SK-N-DZ (cell line): ENCODE results near the gene PILRA.
"Not testable (repeated sequence)": the region's sequence is repeated elsewhere in the genome, so short reads cannot be mapped to it uniquely, and the experiment has no call there.

Source experiments
- DNase-seq: peaks from one replicate; pipeline ENCODE4 v3.0.0-alpha.2; 2015; ENCODE audit warnings: low spot score

PILRA gene

DNA sequence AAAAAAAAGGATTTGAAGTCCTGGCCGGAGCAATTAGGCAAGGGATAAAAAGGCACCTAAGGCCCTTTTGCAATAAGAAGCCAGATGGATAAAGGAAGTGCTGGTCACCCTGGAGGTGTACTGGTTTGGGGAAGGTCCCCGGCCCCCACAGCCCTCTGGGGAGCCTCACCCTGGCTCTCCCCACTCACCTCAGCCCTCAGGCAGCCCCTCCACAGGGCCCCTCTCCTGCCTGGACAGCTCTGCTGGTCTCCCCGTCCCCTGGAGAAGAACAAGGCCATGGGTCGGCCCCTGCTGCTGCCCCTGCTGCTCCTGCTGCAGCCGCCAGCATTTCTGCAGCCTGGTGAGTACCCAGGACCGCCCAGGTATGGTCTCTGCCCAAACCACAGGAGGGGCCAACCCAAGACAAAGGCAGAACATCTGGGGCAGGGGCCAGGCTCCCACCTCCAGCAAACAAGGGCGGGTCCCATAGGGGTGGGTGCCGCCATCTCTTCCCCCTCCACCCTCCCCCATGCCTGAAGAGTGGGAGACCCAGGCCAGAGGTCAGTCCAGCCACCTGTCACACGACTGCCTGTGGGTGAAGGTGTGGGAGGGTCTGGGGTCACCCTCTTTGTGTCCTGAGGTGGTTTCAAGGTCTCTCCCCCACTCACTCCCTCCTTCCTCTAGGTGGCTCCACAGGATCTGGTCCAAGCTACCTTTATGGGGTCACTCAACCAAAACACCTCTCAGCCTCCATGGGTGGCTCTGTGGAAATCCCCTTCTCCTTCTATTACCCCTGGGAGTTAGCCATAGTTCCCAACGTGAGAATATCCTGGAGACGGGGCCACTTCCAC lies 15.0 kb upstream of the PILRA start, which contains the start of gene PILRB:
Gene PILRB, plus strand, starts transcription at position 91 of the 830 bp plus-strand sequence. Its CDS starts 186 bp downstream, at position 277.
- DNase-seq = no peak

DNA sequence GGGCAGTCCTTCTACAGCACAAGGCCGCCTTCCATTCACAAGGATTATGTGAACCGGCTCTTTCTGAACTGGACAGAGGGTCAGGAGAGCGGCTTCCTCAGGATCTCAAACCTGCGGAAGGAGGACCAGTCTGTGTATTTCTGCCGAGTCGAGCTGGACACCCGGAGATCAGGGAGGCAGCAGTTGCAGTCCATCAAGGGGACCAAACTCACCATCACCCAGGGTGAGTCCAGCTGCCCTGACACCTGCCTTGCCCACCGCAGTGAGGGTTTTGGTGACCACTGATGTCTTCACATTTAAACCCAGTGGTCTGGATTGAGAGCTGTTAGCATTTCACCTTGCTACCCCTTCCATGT lies 14.5 kb upstream of the PILRA start:
- no peak for DNase-seq

DNA sequence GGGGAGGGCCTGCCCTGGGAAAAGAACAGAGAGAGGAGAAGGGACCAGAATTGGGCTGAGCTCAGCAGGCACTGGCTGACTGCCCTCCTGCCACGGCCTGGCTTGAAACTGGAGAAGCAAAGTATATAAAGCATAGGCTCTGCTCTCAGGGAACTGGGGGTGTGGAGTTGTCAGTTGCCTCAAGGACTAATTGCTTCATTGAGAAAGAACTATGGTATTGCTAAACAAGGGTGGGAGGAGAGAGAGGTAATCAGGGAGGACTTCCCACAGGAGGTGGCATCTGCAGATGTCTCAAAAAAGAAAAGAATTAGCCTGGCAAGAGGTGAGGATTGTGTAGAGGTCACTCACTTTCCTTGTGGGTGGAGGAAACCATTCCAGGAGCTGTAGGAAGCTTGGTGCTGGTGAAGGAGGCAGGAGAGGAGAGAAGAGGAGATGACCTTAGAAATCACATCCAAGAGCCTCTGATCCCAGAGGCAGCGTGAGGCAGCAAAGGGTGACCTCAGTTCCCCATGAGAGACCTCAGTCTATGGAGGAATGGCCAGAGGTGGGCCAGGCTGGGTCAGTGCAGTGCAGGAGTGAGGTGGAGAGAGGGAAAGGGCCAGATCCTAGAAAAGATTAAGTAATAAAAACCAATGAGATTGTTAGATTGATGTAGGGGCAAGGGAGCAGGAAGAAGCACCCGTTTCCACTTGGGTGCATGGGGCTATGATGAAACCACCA lies 13.0 kb upstream of the PILRA start:
- no peak for DNase-seq

- no peak for DNase-seq
Observed at GRCh38 chr7:100363098-100363497, 10.2 kb upstream of the PILRA start.

DNA sequence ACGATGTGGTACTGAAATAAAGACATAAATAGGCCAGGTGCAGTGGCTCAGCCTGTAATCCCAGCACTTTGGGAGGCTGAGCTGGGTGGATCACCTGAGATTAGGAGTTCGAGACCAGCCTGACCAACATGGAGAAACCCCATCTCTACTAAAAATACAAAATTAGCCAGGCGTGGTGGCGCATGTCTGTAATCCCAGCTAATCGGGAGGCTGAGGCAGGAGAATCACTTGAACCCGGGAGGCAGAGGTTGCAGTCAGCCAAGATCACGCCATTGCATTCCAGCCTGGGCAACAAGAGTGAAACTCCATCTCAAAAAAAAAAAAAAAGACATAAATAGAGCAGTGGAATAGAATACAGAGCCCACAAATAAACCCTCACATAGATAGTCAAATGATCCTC lies 9.5 kb upstream of the PILRA start:
- not testable (repeated sequence) for DNase-seq

- DNase-seq = no peak
Observed at GRCh38 chr7:100364480-100364879, 8.8 kb upstream of the PILRA start.

DNA sequence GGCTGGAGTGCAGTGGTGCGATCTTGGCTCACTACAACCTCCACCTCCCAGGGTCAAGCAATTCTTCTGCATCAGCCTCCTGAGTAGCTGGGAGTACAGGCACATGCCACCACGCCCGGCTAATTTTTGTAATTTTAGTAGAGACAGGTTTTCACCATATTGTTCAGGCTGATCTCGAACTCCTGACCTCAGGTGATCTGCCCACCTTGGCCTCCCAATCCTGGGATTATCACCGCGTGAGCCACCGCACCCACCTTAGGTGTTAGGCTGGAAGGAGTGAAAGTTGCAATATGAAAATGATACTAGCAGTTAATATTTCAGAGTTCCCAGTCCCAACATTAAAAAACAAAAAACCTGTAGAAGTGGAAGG lies 7.3 kb upstream of the PILRA start:
- not testable (repeated sequence) for DNase-seq

DNA sequence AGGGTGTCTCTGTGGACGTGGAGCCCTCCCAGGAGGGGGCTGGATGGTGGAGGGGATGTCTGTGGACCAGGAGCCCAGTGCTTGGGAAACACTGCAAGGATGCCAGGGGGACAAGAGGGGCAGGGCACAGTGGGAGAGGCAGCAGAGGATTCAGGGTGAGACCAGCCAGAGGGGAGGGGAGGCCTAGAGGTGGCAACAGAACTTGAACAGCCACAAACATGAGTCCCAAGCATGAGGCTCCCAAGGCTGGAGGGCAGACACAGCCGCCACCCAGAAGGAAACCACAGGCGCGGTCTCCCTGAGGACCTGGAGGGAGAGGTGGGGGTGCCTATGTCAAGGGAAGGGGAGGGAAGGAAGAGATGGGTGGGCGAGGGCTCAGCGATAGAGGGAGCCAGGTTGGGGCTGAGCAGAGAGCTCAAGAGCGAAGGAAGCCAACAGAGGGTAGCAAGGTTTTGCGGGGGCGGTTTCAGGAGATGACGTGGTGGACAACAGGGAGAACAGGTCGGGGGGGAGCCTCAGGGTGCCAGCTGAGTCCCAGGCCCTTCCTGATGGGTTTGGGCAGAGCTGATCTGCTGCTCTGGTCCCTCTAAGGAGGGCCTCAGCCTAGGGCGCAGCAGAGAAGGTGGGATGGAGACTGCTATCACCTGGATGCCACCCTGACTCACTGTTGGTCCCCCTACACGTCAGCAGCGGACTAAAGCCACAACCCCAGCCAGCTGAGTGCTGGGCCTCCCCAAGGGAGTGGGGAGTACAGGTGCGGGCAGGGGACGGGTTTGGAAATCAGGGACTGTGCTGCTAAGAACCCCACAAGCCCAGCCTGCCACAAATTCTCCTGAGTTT lies 6.7 kb upstream of the PILRA start:
- DNase-seq = no peak

GRCh38 chr7:100367251-100367620 lies 6.1 kb upstream of the PILRA start:
- no peak for DNase-seq

GRCh38 chr7:100367676-100368613 lies 5.3 kb upstream of the PILRA start:
- DNase-seq = no peak

- no peak for DNase-seq
Observed at GRCh38 chr7:100369105-100369504, 4.2 kb upstream of the PILRA start.

DNA sequence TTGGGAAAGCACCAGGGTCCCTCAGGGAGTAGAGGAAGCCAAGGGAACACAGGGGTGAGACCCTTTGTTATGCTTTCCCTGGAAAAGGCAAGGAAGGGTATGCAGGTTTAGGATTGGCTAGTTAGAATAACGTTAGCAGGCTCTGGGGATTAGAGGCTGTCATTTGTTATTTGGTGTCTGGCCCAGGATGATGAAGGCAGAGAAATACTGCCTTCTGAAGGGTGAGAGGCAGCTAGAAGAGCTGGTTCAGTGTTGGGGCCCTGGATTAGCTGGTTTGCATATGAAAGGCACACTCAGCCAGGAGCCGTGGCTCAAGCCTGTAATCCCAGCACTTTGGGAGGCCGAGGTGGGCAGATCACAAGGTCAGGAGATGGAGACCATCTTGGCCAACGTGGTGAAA lies 3.0 kb upstream of the PILRA start:
- no peak for DNase-seq

DNA sequence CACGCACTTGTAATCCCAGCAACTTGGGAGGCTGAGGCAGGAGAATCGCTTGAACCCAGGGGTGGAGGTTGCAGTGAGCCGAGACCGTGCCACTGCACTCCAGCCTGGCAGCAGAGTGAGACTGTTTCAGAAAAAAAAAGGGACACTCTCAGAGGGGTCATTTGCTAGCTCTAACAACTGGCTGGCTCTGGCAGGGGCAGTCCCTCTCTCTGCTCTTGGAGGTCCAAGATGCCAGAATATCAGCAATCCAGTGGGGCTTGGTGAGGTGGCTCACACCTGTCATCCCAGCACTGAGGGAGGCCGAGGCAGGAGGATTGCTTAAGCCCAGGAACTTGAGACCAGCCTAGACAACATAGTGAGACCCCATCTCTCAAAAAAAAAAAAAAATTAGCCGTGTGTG lies 2.5 kb upstream of the PILRA start:
- no peak for DNase-seq

DNA sequence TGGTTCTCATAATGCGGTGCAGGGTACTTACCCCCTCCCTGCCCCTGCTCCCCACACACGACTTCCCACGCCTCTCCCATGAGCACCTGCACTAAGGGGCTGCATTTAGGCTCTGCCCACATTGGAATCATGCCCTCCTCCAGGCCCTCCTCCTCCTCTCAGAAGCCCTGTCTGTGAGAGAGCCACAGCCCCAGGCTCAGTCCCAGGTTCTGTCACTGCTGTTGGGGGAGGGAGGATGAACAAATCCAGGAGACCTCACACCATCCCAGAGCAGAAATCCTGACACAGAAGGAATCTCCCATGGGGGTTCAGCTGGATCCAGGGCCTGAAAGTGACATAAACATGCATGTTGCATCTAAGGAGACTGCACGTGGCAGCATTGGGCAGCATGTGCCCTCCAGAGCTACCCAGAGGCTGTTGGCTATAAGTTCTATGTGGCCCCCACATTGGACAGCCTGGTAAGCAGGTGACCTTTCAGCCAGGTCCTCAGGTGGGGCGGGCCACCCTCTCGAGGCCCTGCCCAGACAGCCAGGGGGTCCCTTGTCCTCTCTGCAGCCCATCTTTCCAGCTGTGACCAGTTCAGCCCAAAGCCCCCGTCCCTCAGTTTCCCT lies 1.6 kb upstream of the PILRA start:
- no peak for DNase-seq

DNA sequence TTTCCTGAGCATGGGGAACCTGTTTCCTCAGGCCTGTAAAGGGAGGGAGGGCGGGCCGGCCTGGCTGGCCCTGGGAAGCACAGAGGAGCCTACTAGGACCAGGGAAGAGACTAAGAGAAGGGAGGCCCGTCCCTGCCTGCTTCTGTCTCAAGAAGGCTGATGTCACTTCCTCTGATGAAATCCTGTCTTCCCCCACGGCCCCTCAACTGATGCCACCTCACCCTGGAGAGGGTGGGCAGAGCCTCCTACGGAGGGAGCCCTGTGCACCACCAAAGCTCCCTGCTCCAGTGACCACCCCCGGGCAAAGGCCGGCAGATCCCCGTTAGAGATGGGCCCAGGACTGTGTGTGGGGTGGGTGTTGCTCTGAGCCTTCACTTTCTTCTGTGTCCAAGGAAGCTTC lies 1.0 kb upstream of the PILRA start:
- no peak for DNase-seq

DNA sequence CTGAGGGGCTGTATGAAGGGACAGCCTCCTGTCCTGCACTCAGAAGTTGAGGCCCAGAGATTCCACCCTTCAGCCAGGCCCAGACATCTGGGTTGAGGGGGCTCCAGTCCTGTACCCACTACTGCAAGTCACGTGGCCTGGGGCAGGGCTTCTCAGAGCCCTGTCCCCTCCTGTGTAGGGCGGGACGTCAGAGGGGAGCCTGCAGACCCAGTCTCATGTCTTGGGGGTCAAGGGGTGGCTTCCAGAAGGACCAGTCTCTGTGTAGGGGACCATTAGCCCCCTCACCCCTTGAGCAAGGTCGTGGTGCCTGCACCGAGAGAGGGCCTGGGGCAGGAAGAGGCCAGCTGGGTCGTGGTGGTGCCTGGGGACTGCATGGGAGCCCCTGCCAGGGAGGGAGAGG lies 593 bp upstream of the PILRA start:
- no peak for DNase-seq

DNA sequence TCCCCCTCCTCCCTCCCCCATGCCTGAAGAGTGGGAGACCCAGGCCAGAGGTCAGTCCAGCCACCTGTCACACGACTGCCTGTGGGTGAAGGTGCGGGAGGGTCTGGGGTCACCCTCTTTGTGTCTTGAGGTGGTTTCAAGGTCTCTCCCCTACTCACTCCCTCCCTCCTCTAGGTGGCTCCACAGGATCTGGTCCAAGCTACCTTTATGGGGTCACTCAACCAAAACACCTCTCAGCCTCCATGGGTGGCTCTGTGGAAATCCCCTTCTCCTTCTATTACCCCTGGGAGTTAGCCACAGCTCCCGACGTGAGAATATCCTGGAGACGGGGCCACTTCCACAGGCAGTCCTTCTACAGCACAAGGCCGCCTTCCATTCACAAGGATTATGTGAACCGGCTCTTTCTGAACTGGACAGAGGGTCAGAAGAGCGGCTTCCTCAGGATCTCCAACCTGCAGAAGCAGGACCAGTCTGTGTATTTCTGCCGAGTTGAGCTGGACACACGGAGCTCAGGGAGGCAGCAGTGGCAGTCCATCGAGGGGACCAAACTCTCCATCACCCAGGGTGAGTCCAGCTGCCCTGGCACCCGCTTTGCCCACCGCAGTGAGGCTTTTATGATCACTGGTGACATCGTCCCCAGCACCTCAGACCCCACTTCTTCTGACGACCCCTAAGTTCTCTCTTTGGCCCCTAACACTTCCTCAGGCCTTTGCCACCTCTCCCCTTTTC lies 747 bp downstream of the PILRA start:
- DNase-seq = not testable (repeated sequence)

- DNase-seq = no peak
Observed at GRCh38 chr7:100374601-100375000, 1.3 kb downstream of the PILRA start.

GRCh38 chr7:100376066-100376465 lies 2.8 kb downstream of the PILRA start:
- no peak for DNase-seq
